ENCODE measurements around the gene WNT3A. TPM values are rescaled to one million over a fixed set of nuclear protein-coding genes. Genes with fewer than 3 reads are reported as not detected.

WNT3A gene
- total RNA-seq, 4 donors from 2014 or later: not detected

DNA sequence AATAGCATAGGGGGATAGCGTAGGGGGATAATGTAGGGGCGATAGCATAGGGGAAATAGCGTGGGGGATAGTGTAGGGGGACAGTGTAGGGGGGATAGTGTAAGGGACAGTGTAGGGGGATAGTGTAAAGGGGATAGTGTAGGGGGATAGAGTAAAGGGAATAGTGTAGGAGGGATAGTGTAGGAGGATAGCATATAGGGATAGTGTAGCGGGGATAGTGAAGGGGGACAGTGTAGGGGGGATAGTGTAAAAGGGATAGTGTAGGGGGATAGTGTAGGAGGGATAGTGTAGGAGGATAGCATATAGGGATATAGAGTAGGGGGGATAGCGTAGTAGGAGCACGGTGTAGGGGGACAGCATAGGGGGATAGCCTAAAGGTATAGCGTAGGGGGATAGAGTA lies 61.6 kb downstream of the WNT3A start:
- TF ChIP-seq, protein P1, sequence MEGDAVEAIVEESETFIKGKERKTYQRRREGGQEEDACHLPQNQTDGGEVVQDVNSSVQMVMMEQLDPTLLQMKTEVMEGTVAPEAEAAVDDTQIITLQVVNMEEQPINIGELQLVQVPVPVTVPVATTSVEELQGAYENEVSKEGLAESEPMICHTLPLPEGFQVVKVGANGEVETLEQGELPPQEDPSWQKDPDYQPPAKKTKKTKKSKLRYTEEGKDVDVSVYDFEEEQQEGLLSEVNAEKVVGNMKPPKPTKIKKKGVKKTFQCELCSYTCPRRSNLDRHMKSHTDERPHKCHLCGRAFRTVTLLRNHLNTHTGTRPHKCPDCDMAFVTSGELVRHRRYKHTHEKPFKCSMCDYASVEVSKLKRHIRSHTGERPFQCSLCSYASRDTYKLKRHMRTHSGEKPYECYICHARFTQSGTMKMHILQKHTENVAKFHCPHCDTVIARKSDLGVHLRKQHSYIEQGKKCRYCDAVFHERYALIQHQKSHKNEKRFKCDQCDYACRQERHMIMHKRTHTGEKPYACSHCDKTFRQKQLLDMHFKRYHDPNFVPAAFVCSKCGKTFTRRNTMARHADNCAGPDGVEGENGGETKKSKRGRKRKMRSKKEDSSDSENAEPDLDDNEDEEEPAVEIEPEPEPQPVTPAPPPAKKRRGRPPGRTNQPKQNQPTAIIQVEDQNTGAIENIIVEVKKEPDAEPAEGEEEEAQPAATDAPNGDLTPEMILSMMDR (IDR thresholded peaks at IDR 0.05; ENCODE audit: low read depth): no peak

DNA sequence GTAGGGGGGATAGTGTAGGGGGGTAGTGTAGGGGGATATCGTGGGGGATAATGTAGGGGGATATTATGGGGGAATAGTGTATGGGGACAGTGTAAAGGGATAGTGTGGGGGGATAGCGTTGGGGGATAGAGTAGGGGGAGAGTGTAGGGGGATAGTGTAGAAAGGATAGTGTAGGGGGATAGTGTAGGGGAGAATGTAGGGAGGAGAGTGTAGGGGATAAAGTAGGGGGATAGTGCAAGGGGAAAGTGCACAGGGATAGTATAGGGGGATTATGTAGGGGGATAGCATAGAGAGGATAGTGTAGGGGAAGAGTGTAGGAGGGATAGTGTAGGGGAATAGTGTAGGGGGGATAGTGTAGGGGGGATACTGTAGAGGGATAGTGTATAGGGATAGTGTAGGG lies 63.4 kb downstream of the WNT3A start:
- TF ChIP-seq, protein P1 (IDR thresholded peaks at IDR 0.05; ENCODE audit: low read depth): no peak

DNA sequence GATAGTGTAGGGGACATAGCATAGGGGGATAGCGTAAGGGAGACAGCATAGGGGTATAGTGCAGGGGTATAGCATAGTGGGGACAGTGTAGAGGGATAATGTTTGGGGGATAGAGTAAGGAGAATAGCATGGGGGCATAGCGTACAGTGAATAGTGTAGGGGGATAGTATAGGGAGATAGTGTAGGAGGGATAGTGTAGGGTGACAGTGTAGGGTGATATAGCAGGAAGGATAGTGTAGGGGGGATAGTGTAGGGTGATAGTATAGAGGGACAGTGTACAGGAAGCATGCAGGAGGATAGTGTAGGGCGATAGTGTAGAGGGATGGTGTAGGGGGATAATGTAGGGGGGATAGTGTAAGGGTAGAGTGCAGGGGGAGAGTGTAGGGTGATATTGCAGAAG lies 64.1 kb downstream of the WNT3A start:
- TF ChIP-seq, protein P1 (IDR thresholded peaks at IDR 0.05; ENCODE audit: low read depth): no peak

DNA sequence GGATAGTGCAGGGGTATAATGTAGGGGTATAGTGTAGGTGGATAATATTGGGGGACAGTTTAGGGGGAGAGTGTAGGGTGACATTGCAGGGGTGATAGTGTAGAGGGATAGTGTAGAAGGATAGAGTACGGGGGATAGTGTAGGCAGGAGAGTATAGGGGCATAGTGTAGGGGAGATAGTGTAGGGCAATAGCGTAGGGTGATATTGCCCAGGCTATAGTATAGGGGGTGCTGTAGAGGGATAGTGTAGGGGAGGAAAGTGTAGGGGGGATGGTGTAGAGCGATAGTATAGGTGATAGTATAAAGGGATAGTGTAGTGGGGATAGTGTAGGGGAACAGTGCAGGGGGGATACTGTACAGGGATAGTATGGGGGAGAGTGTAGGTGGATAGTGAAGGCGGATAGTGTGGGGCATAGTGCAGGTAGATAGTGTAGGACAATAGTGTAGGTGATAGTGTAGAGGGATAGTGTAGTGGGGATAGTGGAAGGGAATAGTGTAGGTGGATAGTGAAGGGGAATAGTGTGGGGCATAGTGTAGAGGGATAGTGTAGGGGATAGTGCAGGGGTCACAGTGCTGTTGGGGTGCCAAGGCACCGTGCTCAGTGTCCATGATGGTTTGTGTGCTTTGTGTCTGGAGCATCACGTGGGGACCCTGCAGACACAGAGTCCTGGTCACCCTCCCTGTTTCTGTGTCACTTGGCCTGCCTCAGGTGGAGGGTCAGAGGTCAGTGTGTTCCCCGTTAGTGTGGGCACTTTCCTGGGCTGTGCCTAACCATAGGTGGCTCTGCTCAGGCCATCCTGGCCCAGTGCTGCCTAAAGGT lies 65.2 kb downstream of the WNT3A start:
- TF ChIP-seq, protein P1 (IDR thresholded peaks at IDR 0.05; ENCODE audit: low read depth): no peak

DNA sequence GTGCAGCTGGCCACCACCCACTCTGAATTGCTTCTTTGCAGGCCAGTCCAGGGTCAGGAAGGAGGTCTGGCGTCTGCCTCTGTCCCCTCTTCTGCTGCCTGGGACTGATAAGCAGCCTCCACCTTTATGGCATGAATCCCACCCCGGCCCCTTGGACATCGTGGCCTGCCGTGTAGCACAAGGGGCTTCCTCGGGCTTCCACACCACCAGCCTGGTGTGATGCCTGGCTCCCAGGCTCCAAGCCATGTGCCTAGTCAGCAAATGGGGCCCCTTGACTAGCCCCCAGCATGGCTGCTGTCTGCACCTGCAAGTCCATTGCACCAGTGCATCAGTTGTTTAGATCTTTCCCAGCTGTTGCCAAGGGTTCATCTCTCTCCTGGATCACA lies 65.9 kb downstream of the WNT3A start:
- TF ChIP-seq, protein P1 (IDR thresholded peaks at IDR 0.05; ENCODE audit: low read depth): no peak

DNA sequence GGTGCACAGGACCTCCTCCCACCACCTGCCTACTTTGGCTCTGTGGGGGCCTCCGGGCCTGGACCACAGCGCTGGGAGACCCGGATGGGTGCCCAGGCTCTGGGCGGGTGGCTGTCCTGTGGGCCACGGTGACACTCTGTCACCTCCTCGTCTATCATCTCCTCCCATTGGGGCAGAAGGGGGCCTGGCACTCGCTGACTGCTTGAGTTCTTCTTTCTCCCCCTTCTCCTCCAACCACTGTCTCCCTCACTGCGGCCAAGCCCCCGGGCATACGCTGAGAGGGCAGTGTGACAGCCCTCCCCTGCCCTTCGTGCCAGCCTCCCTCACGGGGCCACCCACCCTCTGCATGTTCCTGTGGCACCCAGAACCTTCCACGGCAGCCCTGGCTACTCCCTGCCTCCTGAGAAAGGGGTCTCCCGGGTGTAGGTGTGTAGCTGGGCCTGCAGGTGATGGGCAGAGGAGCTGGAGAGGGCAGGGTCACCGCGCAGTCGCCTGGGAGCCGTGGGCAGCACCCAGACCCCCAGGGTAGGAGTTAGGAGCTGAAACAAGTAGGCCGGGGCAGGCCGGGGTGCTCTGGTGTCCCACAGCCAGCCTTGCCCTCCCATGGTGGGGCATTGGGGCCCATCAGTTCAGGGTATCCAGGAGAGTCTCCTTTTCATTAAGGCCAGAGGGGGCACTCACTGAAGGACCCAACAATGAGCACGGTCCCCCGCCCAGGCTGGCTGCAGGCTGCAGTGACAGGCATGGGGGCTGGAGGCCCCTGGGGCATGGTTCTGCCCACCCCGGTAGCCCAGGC lies 66.5 kb downstream of the WNT3A start:
- TF ChIP-seq, protein P1 (IDR thresholded peaks at IDR 0.05; ENCODE audit: low read depth): no peak

DNA sequence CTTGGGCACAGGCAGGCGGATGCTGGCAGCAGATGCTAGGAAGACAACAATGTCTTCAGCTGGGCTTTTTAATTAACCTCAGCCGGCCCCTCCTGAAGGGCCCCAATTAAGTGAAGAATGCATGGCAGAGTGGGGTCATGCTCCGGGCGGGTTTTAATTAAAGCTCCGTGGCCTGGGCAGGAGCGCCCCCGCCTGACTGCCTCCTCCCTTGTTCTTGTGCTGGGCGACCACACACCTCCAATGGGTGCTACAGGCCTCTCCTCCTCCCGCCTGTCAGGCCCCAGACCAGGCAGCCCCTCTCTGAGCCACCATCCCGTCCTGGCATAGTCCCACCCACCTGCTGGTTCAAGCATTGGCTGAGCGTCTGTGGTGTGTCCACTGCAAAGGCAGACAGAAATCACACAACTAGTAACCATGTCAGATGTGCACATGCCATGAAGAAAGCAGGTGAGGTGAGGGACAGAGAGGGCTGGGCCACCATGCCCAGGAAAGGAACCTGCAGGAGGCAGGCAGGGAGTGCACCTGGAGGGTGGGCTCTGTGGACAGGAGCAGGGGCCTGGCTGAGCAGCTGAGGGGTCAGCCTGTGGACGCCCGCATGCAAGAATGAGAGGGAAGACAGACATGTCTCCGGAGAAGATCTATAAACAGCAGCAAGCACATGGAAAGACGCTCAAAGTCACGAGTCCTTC lies 67.2 kb downstream of the WNT3A start:
- TF ChIP-seq, protein P1 (IDR thresholded peaks at IDR 0.05; ENCODE audit: low read depth): no peak
